HG02798 (cell line): ENCODE measurements around the gene NCOA7.
"Not testable (repeated sequence)": the region's sequence is repeated elsewhere in the genome, so short reads cannot be mapped to it uniquely, and the experiment has no call there.

Experiments
- ATAC-seq: cut with Tn5 transposase; IDR thresholded peaks from one replicate; pipeline ENCODE4 v1.9.1; 2021; ENCODE audit warnings: mild to moderate bottlenecking; ENCODE audit not compliant: unreplicated experiment, poor library complexity

The NCOA7 gene

GRCh38 chr6:125791151-125791819 lies 525 bp downstream of the NCOA7 start:
- ATAC-seq, result peak; percentile 30

- ATAC-seq, result no peak
These were observed 1.0 kb downstream of the NCOA7 start for GRCh38 chr6:125791820-125792165.

- no peak for ATAC-seq
These were observed 1.4 kb downstream of the NCOA7 start for GRCh38 chr6:125792172-125792571.

GRCh38 chr6:125792680-125793079 lies 1.9 kb downstream of the NCOA7 start:
- no peak for ATAC-seq

- no peak for ATAC-seq
These were observed 2.5 kb downstream of the NCOA7 start for GRCh38 chr6:125793280-125793679.

GRCh38 chr6:125793863-125794262 lies 3.1 kb downstream of the NCOA7 start:
- ATAC-seq, result no peak

GRCh38 chr6:125794342-125795137 lies 3.8 kb downstream of the NCOA7 start:
- no peak for ATAC-seq

- no peak for ATAC-seq
These were observed 4.5 kb downstream of the NCOA7 start for GRCh38 chr6:125795301-125795700.

- ATAC-seq, result no peak
These were observed 6.5 kb downstream of the NCOA7 start for GRCh38 chr6:125797120-125797885.

GRCh38 chr6:125797886-125798444 lies 7.2 kb downstream of the NCOA7 start:
- no peak for ATAC-seq

GRCh38 chr6:125798734-125799508 lies 8.2 kb downstream of the NCOA7 start:
- peak; percentile 92 for ATAC-seq

GRCh38 chr6:125802383-125802782 lies 11.6 kb downstream of the NCOA7 start:
- no peak for ATAC-seq

- ATAC-seq, result peak; percentile 18
These were observed 12.2 kb downstream of the NCOA7 start for GRCh38 chr6:125802943-125803377.

- peak; percentile 55 for ATAC-seq
These were observed 13.5 kb downstream of the NCOA7 start for GRCh38 chr6:125804264-125804663.

GRCh38 chr6:125804866-125805425 lies 14.2 kb downstream of the NCOA7 start:
- not testable (repeated sequence) for ATAC-seq

- no peak for ATAC-seq
These were observed 16.1 kb downstream of the NCOA7 start for GRCh38 chr6:125806813-125807212.

GRCh38 chr6:125807293-125807692 lies 16.5 kb downstream of the NCOA7 start:
- ATAC-seq, result peak; percentile 37

- ATAC-seq, result peak; percentile 34
These were observed 17.3 kb downstream of the NCOA7 start for GRCh38 chr6:125808060-125808459.

GRCh38 chr6:125808591-125808990 lies 17.8 kb downstream of the NCOA7 start:
- no peak for ATAC-seq
